ENCODE data around the gene BICD2. TPM values are rescaled to one million over a fixed set of nuclear protein-coding genes. Genes with fewer than 3 reads are reported as not detected.

The BICD2 gene
- total RNA-seq, 1 donor from 2014 or later: 44.0 TPM

GRCh38 chr9:92736563-92737215, 27.9 kb downstream of the BICD2 start:
- DNase-seq (ENCODE audit: low read depth): no peak
- Histone ChIP-seq H3K4me3 (ENCODE audit: low read depth, low read length) (no peak overlapping the region), H3K36me3 (ENCODE audit: control insufficient read depth, insufficient read depth, low read length) (no peaks in the 10 kb centered on the region), H3K27me3 (ENCODE audit: control insufficient read depth, insufficient read depth, low read length) (no peaks in the 10 kb centered on the region)
- no peak for TF ChIP-seq CTCF (IDR thresholded peaks at IDR 0.05; ENCODE audit: insufficient read depth, low read length, poor library complexity, severe bottlenecking)

DNA sequence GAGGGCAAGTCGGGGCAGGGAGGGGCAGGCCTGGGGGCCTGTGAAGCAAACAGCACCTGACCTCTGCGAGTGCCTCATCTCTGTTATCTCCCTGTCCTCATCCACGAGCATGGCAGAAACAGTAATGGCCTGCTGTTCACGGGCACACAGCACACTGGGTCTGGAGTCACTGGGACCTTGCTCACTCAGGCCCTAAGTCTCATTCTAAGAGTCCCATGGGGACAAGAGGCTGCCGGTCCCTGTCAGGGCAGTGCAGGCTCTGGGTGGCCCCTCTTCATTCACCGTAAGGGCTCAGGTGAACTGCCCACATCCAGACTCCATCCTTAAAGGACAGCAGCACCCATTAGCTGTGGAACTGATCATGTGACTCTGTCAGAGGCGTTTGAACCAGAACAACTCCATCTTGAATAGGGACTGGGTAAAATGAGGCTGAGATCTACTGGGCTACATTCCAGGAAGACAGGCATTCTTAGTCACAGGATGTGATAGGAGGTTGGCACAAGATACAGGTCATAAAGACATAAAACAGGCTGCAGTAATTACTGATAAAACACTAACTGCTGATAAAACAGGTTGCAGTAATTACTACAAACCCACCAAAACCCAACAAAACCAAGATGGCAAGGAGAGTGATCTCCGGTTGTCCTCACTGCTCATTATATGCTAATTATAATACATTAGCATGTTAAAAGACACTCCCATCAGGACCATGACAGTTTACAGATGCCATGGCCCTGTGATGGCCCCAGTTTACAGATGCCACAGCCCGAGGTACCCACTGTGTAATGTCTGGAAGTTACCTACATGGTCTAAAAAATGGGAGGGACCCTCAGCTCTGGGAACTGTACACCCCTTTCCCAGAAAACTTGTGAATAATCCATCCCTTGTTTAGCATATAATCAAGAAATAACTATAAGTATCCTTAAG, 28.7 kb downstream of the BICD2 start:
- Histone ChIP-seq H3K36me3 (ENCODE audit: control insufficient read depth, insufficient read depth, low read length) (no peaks in the 10 kb centered on the region), H3K27me3 (ENCODE audit: control insufficient read depth, insufficient read depth, low read length) (no peaks in the 10 kb centered on the region), H3K4me3 (ENCODE audit: low read depth, low read length) (no peak overlapping the region)
- no peak for DNase-seq (ENCODE audit: low read depth)
- no peak for TF ChIP-seq CTCF (IDR thresholded peaks at IDR 0.05; ENCODE audit: insufficient read depth, low read length, poor library complexity, severe bottlenecking)

DNA sequence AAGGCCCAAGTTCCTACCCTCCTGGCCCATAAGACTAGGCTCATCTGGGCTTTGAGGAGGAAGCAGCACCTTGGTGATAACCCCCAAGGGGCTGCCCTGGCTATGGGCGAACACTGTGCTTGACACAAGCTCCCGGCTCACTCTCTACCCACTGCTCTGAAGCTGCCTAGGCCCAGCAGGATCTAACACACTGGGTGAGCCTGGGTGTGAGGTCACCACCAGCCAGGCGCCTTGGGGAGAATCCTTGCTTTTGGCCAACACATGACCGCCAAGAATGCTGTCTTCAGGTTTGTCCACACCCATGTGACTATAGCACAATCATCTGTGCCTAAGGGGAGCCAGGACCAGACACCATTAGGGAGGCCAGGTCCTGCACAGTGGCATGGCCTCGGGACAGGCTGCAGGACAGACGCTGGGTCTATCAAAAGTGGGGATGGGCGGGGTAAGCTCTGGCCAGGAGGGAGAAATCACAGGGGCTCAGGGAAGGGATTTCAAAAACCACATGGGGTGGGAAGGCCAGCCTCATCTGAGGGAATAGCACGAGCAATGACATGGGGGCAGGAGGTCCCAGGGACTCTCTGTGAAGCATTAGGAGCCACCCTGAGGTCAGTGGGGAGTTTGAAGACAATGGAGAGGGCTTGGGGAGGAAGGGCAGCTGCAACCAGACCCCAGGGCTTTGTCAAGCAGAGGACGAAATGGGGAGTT, 29.6 kb downstream of the BICD2 start:
- no peaks in the 10 kb centered on the region for H3K36me3 ChIP-seq (ENCODE audit: control insufficient read depth, insufficient read depth, low read length)
- TF ChIP-seq CTCF (IDR thresholded peaks at IDR 0.05; ENCODE audit: insufficient read depth, low read length, poor library complexity, severe bottlenecking): no peak
- no peak for DNase-seq (ENCODE audit: low read depth)
- H3K27me3 ChIP-seq (ENCODE audit: control insufficient read depth, insufficient read depth, low read length): no peaks in the 10 kb centered on the region
- no peak overlapping the region for H3K4me3 ChIP-seq (ENCODE audit: low read depth, low read length)

DNA sequence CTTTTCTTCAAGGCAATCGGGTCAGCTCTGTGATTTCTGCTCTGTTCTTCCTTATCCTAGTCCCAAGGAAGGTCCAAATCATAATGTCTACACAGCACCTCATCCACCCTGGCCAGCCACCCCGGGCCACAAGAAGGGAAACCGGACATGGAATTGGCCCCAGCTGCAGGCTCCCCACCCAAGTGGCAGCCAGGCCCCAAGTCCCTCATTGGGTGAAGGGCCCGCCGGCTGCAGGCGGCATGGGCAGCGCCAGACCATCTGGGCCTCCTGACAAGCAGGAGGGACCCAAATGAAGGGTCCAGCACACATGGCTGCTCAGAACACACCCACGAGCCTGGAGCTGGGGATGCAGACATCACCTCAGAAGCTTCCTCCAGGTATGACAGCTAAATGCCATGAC, 33.7 kb downstream of the BICD2 start:
- H3K27me3 ChIP-seq (ENCODE audit: control insufficient read depth, insufficient read depth, low read length): no peaks in the 10 kb centered on the region
- DNase-seq (ENCODE audit: low read depth): no peak
- H3K4me3 ChIP-seq (ENCODE audit: low read depth, low read length): no peak overlapping the region
- no peaks in the 10 kb centered on the region for H3K36me3 ChIP-seq (ENCODE audit: control insufficient read depth, insufficient read depth, low read length)
- TF ChIP-seq CTCF (IDR thresholded peaks at IDR 0.05; ENCODE audit: insufficient read depth, low read length, poor library complexity, severe bottlenecking): no peak

- peaks cover 1% of the 10 kb centered on the region for H3K36me3 ChIP-seq (ENCODE audit: control insufficient read depth, insufficient read depth, low read length)
- no peak for TF ChIP-seq CTCF (IDR thresholded peaks at IDR 0.05; ENCODE audit: insufficient read depth, low read length, poor library complexity, severe bottlenecking)
These were observed 34.9 kb downstream of the BICD2 start for GRCh38 chr9:92729735-92730155.

More at GRCh38 chr9:92729735-92730155, 34.9 kb downstream of the BICD2 start:
- Histone ChIP-seq H3K27me3 (ENCODE audit: control insufficient read depth, insufficient read depth, low read length) (no peaks in the 10 kb centered on the region), H3K4me3 (ENCODE audit: low read depth, low read length) (no peak overlapping the region)
- no peak for DNase-seq (ENCODE audit: low read depth)
